ENCODE data around the gene KCNG2.

Gene KCNG2

GRCh38 chr18:79798999-79799370, 1.2 kb downstream of the KCNG2 start:
- no peak for DNase-seq (ENCODE audit: low read depth in 2 of 2)

- no peak for DNase-seq (ENCODE audit: low read depth in 2 of 2)
Measured at GRCh38 chr18:79799619-79800370, 2.1 kb downstream of the KCNG2 start.

- DNase-seq (ENCODE audit: low read depth in 2 of 2): no peak
Measured at GRCh38 chr18:79800371-79801180, 2.8 kb downstream of the KCNG2 start.

GRCh38 chr18:79801217-79801616, 3.5 kb downstream of the KCNG2 start:
- DNase-seq (ENCODE audit: low read depth in 2 of 2): no peak

- no peak for DNase-seq (ENCODE audit: low read depth in 2 of 2)
Measured at GRCh38 chr18:79801641-79802040, 3.9 kb downstream of the KCNG2 start.

- DNase-seq (ENCODE audit: low read depth in 2 of 2): no peak
Measured at GRCh38 chr18:79802298-79802697, 4.6 kb downstream of the KCNG2 start.

GRCh38 chr18:79803611-79804051, 5.9 kb downstream of the KCNG2 start:
- DNase-seq (ENCODE audit: low read depth in 2 of 2): no peak

- DNase-seq (ENCODE audit: low read depth in 2 of 2): no peak
Measured at GRCh38 chr18:79804130-79804787, 6.5 kb downstream of the KCNG2 start.

GRCh38 chr18:79805211-79805887, 7.6 kb downstream of the KCNG2 start:
- DNase-seq (ENCODE audit: low read depth in 2 of 2): no peak

GRCh38 chr18:79805926-79806487, 8.3 kb downstream of the KCNG2 start:
- DNase-seq (ENCODE audit: low read depth in 2 of 2): no peak

GRCh38 chr18:79806976-79807841, 9.5 kb downstream of the KCNG2 start:
- DNase-seq (ENCODE audit: low read depth in 2 of 2): no peak

- DNase-seq (ENCODE audit: low read depth in 2 of 2): no peak
Measured at GRCh38 chr18:79809482-79810192, 11.9 kb downstream of the KCNG2 start.

GRCh38 chr18:79812052-79812451, 14.3 kb downstream of the KCNG2 start:
- DNase-seq (ENCODE audit: low read depth in 2 of 2): no peak

GRCh38 chr18:79814373-79814772, 16.6 kb downstream of the KCNG2 start:
- DNase-seq (ENCODE audit: low read depth in 2 of 2): no peak

- no peak for DNase-seq (ENCODE audit: low read depth in 2 of 2)
Measured at GRCh38 chr18:79815657-79816056, 17.9 kb downstream of the KCNG2 start.

GRCh38 chr18:79816092-79816491, 18.4 kb downstream of the KCNG2 start:
- DNase-seq (ENCODE audit: low read depth in 2 of 2): no peak

- no peak for DNase-seq (ENCODE audit: low read depth in 2 of 2)
Measured at GRCh38 chr18:79816981-79817606, 19.4 kb downstream of the KCNG2 start.

- DNase-seq (ENCODE audit: low read depth in 2 of 2): no peak
Measured at GRCh38 chr18:79817607-79817998, 19.9 kb downstream of the KCNG2 start.

- DNase-seq (ENCODE audit: low read depth in 2 of 2): no peak
Measured at GRCh38 chr18:79818036-79818435, 20.3 kb downstream of the KCNG2 start.

- DNase-seq (ENCODE audit: low read depth in 2 of 2): no peak
Measured at GRCh38 chr18:79818631-79819030, 20.9 kb downstream of the KCNG2 start.

Data from fibroblast of skin of left quadriceps (primary cell).